Astrocyte of the spinal cord (primary cell): ENCODE data around the gene TMEM234.

ENCODE experiments used
- DNase-seq: peaks from one replicate; pipeline ENCODE4 v3.0.0; 2011; ENCODE audit warnings: low read depth, low spot score
- H3K4me3 ChIP-seq: 2 replicates; pipeline ENCODE4 v1.5.1; 2011; ENCODE audit warnings: low read depth, mild to moderate bottlenecking, low read length, moderate library complexity
- in situ Hi-C: cut with HindIII; loops from 2 replicates; pipeline ENCODE4 v1.10.0; 2017; ENCODE audit warnings: low sequenced_read_pairs
- TF ChIP-seq, protein P1 (sequence below): IDR thresholded peaks from 2 replicates; pipeline ENCODE4 v1.5.1; 2012; ENCODE audit warnings: low read depth, mild to moderate bottlenecking, low read length, inconsistent platforms

The TMEM234 gene

DNA sequence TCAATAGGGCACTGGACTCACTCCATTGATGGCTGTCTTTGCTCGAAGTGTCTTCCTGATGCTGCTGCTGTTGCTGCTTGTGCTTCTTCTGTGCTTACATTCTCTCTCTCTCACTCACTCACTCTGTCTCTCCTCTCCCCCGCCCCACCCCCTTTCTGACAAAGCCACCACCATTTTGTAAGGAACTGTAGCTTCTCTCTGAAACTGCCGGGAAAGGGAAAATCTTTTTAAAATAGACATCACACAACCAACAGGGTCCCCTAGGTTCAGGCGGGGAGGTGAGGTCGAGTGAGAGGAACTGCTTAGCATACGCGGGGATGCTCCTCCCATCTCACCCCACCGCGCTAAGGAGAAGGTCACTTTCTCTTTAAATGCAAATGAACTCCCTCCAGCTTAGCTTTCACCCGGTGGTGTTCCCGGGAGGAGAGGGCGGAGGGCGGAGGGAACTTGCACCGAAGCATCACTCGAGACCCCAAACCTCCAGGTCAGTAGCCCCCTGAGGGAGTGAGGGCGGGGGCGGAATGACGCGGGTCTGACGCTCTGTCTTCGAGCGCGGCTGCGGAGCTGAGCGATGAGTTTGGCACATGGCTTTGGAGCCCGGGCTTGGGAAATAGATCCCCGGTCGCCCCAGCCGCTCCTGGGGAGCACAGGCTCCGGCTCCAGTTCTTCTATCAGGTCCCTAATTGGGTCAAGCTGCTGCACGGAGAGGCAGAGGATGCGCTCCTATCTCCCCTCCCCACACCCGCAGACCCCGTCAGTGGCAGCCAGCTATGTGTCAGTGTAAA, 21.7 kb downstream of the TMEM234 start, which contains the start of gene CCDC28B:
TSS of gene CCDC28B (plus strand) at position 370 of the 785 bp plus-strand sequence. CDS start 1,341 bp downstream, outside the sequence.
- peak; percentile 74 for DNase-seq

DNA sequence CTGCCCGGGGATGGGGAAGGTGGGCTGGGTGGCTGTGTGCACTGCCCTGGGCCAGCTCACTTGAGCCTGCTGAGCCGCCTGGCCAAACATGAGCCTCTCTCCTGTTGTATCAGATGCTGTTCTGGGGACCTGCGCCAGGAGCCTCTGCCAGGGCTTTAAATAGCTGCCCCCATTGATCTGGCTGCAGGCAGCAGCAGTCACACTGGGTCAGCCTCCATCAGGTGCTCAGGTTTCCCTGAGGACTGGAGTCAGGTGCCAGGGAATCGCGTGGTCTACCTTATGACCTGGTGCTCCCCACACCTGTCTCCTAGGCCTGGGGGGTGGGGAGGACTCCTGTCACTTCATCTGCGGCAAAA, 22.5 kb downstream of the TMEM234 start:
- peak overlapping the region; percentile 69 for H3K4me3 ChIP-seq
- no peak for DNase-seq
- TF ChIP-seq, protein P1, sequence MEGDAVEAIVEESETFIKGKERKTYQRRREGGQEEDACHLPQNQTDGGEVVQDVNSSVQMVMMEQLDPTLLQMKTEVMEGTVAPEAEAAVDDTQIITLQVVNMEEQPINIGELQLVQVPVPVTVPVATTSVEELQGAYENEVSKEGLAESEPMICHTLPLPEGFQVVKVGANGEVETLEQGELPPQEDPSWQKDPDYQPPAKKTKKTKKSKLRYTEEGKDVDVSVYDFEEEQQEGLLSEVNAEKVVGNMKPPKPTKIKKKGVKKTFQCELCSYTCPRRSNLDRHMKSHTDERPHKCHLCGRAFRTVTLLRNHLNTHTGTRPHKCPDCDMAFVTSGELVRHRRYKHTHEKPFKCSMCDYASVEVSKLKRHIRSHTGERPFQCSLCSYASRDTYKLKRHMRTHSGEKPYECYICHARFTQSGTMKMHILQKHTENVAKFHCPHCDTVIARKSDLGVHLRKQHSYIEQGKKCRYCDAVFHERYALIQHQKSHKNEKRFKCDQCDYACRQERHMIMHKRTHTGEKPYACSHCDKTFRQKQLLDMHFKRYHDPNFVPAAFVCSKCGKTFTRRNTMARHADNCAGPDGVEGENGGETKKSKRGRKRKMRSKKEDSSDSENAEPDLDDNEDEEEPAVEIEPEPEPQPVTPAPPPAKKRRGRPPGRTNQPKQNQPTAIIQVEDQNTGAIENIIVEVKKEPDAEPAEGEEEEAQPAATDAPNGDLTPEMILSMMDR, result no peak
- in situ Hi-C loops, result no loop called here

More for the DNA sequence above, 21.7 kb downstream of the TMEM234 start, which contains the start of gene CCDC28B:
- TF ChIP-seq, protein P1, result no peak
- in situ Hi-C loops, result no loop called here
- peak within 1 kb of the TSS; percentile 69 for H3K4me3 ChIP-seq

DNA sequence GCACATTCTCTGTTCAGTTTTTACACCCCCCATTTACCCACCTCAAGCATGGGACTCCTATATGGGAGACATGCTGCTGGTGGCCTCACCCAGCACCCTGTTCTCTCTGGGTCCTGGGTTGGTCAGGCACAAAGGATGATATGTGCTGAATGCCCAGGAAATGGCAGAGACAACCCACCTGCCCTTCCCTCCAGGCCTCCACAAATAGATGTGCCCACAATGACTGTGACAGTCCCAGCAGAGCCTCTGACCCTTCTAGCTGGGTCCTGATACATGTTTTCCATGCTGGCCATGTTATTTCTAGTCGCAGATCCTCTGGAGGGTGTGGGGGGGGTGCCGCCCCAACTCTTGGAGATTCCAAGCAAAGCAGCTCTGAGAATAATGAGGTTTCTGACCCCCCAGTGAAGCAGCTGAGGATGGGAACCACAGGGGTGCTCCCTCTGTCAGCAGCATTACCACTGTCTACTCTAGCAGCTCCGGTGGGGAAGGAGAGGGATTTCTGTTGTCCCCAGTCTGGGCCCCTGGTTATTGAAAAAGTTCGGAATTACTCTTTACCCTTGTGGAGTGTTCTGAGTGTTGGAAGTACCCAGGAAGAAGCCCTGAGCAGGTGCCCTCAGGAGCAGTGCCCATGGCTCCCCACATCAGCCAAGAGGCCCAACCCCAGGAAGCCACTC, 23.0 kb downstream of the TMEM234 start:
- in situ Hi-C loops, result no loop called here
- no peak for DNase-seq
- H3K4me3 ChIP-seq, result no peak overlapping the region
- TF ChIP-seq, protein P1, result no peak

DNA sequence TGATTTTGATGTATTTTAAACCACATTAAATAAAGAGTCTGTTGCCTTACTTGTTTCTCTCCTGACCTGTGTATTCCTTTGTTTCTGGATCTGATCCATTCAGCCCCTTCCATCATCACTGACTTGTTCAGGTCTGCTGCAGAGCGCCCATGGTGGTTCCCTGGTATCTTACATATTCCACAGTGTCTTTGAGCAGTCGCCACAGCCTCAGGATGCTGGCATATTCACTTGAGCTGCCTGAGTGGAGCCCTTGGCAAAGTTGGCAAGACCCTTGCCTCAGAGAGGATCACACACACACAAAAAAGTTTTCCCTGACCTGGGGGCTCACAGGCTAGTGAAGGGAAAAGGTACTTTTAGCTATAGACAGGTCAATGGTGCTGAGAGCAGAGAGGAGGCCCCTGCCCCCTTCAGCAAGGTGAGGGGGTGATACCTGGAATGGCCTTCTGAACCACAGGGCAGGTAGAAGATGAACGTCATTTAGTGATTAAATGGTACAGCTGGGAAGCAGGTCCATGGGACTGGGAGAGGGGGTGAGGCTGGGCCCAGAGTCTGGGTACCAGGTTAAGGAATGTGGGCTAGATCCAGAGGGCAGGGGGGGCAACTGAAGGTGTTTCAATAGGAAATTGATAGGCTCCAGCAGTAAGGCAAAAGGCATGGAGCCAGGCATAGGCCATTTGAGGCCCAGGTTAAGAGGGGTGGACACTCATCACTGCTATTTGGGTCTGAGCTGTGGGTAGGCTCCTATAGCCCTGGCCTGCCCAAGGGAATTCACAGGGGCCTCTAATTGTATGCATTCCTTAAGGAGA, 23.7 kb downstream of the TMEM234 start:
- TF ChIP-seq, protein P1, result no peak
- in situ Hi-C loops, result no loop called here
- no peak overlapping the region for H3K4me3 ChIP-seq
- DNase-seq, result no peak

DNA sequence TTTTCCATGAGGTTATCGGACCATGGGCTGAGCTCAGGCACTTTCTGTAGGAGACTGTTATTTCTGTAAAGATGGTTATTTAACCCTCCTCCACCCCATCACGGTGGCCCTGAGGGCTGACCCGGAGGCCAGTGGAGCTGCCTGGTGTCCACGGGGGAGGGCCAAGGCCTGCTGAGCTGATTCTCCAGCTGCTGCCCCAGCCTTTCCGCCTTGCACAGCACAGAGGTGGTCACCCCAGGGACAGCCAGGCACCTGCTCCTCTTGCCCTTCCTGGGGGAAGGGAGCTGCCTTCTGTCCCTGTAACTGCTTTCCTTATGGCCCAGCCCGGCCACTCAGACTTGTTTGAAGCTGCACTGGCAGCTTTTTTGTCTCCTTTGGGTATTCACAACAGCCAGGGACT, 24.3 kb downstream of the TMEM234 start:
- TF ChIP-seq, protein P1, result no peak
- in situ Hi-C loops, result no loop called here
- no peak for DNase-seq
- no peak overlapping the region for H3K4me3 ChIP-seq

DNA sequence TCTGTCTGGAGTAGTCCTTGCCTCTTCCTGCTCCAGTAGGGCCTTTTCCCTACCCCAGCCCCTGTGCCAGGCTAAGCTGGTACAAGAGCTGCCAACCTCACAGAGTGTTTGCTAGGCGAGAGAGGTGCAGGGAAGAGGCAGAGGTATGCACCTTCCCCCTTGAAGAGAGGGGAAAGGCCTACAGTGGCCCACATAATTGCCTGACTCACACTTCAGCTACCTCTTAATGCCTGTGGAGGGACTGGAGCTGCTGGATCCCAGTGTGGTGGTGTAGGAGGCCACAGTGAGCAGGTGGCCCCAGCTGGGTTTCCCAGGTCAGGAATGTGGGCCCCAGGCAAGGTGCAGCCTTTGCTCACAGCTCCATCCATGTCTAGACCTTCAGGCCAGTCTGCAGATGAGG, 25.1 kb downstream of the TMEM234 start:
- in situ Hi-C loops, result no loop called here
- DNase-seq, result no peak
- no peak overlapping the region for H3K4me3 ChIP-seq
- TF ChIP-seq, protein P1, result no peak
